Measurements from ENCODE around the gene MAGI1.
"Not testable (repeated sequence)": the region's sequence is repeated elsewhere in the genome, so short reads cannot be mapped to it uniquely, and the experiment has no call there.

Gene MAGI1

DNA sequence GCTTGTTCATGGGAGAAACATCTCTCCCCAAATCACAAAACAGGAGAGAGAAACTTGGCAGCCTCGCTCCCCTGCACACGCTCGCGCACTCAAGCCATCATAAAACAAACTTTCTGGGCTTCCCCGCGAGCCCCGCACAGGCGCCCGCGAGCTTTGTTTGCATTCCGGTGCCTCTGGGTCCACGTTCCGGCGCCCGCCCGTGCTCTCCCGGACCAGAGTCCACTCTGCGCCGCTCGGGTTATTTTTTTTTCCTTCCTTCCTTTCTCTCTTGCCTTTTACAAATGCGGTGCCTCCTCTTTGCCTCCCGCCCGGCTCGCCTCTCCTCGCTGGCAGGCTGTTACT, 363 bp downstream of the MAGI1 start:
- DNase-seq = no peak

- DNase-seq = no peak
Observed at GRCh38 chr3:66037986-66038369, 740 bp downstream of the MAGI1 start.

DNA sequence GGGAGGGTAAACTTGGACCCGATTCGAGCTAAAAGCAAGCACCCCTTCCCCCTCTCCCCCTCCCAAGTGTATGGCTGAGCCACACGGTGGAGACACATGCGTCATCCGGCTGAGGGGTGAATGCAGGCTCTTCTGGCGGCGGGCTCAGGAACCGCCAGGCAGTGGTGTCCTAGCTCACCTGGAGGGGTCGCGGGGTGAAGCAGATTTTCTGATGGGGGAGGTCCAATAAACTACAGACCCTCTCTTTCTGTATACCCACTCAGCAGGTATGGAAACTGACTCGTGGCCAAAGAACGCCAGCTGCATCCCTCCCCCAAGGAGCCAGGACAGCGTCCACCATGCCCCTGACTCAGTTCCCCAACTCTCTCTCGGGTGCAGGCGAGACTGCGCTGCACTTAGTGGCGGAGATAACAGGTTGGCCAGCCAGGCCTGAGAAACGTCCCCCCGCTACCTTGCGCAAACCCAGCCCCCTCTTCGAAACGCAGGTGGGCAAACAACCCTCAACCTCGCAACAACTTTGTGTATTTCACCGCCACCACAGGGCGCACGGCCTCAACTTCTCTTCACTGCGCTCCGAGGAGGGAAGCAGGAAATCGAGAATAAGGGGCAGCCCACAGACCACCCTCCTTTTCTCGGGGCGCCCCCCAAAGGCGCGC, 1.3 kb downstream of the MAGI1 start:
- DNase-seq = no peak

GRCh38 chr3:66036586-66037148, 2.1 kb downstream of the MAGI1 start:
- no peak for DNase-seq

DNA sequence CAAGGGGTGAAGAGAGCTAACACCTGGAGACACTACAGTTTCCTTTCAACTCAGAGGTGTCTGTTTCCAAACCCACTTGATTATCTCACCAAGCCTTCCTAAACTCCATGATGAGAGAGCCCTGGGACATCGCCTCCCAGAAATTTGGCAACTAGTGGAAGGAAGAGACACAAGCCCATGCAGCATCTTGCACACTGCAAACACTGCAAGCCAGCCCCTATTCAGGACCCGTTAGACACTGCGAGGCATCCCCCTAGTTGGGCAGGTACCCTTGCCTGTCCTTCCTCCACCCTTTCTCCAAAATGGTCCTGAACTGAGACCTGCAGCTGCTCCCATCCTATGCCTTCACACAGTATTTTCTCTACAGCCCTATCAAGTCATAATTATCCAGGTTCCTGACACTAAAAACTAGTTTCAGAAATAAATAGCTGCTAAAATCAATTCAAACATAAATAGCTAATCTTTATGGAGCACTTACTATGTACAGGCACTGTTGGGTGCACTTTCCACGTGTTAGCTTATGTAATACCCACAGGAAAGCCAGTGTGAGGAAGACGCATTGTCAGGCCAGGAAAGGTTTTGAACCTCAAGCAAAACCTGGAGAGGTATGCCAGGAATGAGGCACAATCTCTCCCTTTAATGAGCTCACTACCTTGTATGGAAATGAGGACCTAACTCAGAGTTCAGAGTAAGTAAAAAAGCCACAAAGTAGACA, 2.8 kb downstream of the MAGI1 start:
- no peak for DNase-seq

GRCh38 chr3:66033241-66034138, 5.2 kb downstream of the MAGI1 start:
- no peak for DNase-seq

DNA sequence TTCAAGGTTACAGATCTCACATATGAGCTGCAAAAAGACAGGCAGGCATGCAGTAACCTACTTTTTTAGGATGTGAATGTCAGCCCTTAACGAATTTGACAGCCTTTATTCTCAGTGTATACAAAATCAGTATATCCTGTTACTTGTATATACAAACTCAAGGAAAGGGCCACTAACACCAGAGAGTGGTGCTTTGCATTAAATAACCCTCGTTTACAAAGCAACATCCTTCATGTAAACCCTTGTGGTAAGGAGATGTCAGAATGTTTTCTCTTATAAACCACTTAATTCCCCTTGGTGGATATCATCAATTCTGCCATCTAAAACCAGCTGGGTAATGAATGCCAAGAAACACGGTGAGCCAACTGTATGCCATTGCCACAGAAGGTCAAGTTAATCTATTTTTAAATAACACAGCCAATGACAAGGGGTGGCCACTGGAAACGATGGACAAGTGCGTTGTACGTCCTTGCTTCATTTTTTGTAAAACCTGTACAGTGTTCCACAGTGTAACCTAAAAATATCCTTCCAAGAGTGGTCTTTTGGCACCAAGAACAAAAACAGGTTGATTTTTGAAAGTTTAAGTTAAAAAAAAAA, 7.5 kb downstream of the MAGI1 start:
- no peak for DNase-seq

- DNase-seq = no peak
Observed at GRCh38 chr3:66029443-66029842, 9.3 kb downstream of the MAGI1 start.

GRCh38 chr3:66029014-66029413, 9.7 kb downstream of the MAGI1 start:
- DNase-seq = no peak

DNA sequence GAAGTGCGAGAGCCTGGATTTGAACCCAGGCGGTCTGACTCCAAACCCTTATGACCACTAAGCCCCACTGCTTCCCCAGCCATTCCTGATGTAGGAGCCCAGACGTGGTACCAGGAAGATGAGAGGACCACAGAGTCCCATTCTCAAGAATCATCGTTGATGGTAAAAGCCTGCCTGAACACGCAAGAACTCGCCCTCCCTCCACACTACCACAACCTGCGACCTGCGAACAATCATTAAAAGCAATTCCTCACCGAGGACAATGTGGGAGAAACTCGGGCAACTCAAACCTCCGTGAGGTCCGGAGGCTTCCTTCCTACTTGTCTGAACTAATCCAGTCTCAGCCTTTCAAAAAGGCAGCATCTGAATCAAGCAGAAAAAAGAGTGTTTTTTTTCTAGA, 10.3 kb downstream of the MAGI1 start:
- DNase-seq = no peak

- not testable (repeated sequence) for DNase-seq
Observed at GRCh38 chr3:66027099-66027498, 11.6 kb downstream of the MAGI1 start.

DNA sequence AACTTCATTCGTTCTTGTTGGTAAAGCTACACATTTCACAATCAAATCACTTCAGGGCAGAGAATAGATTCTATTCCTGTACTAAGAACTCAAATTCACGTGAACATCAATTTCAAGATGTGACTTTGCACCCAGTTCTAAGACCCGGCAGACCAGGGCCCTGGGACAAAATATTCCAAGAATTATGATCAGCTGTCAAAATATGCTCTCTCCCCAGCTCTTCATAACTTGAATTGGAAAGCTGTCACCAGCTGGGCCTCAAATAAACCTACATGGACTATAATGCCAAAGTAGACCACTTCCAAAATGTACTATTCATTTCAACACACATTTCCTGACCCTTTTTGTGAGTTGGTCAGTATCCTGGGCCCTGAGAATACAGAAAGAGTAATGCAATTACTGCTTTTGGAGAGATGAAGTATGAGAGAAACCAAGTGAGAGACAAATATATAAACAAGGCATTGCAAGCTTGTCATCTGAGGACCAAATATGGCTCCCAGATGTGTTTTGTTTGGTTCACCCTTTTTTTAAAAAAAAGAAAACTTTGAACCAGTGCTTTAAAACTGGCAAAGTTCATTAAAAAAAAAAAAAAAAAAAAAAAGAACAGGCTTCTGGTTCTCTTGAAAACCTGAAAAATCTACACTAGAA, 14.9 kb downstream of the MAGI1 start:
- no peak for DNase-seq

- no peak for DNase-seq
Observed at GRCh38 chr3:66023229-66023628, 15.5 kb downstream of the MAGI1 start.

DNA sequence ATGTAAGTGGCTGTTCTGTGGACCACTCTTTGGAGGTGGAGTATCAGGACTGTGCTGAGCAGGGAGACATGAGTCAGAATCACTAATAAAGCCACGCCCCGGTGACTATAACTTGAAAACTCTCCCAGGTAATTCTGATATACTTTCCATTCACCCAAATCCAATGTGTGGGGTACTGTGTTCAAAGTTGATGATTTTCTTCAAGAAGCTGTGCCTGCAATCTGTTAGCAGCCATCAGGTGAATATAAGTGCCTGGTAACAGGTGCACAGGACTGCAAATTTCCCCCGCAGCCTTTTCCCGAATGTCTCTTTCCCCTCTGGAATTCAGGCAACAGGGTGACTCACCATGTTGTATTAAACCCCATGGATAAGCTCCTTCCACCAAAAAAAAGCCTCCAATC, 17.0 kb downstream of the MAGI1 start:
- DNase-seq = no peak

DNA sequence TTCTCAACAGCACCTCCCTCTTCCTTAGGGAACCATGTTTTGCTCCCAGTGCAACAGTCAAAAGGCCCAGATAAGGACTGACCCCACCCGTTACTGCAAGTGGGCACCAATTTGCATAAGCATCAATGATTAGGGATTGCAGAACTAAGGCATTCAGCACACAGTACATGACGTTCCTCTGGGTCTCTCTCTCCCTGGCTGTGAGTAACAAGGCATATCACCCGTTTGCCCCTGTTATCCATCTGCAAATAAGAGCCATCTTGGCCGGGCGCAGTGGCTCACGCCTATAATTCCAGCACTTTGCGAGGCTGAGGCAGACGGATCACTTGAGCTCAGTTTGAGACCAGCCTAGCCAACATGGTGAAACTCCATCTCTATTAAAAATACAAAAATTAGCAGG, 18.8 kb downstream of the MAGI1 start:
- no peak for DNase-seq

DNA sequence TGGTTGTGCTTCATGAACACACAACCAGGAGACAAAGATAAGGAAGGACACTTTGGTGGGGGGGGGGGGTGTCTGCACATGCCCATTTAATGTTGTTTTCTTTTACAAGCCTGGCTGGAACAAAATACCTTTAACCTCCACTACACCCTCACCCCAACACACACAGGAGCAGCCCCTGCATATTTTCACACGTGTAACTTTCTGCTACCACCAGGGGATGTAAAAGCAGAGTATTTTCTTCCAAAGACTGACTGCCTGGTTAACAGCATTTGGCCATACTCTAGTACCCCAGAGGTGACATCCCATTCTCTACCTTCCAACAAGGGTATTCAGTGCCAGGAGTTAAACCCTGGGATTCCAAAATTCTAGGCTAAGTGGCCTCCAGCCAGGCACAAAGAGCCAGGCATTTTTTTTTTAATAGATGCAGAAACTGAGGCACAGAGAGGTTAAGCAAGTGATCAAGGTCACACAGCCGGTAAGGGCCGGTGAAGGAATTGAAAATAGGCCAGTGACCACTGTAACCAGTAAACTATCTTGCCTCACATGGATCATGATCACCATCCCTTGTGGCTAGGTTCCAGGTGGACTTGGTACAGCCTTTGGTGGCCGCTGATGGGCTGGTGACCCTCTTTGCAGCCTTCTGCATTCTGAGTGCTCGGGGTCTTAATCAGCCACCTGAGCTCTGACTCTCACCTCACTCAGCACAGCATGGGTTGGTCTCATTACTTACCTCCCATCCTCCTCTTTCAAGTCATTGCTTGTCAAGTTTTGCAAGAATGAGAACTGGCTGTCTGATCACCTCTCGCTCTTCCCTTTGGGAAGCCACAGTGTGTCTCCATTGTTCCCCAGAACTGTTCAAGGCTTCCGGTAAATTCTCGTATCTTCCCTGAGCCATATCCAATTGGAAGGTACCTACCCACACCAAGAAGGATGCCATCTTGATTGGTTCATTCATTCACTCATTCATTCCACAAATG, 20.4 kb downstream of the MAGI1 start:
- DNase-seq = no peak

DNA sequence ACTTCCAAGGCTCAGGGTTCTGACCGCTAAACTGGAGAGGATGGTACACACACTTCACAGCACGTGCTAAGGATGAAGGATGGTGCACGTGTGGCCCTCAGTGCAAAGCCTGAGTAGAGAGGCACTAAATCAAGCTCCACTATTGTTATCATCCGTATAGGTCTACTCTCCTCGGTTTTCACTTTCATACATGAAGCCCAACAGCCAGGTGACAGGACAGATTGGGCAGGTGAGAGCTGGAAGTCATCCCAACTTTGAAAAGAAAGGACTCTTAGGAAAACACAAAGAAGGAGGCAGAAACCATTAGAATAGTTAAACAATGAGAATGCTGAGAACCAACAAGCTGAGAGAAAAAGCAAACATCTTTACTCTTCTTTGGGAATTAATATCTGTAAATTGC, 21.1 kb downstream of the MAGI1 start:
- no peak for DNase-seq

- DNase-seq = no peak
Observed at GRCh38 chr3:66017084-66017483, 21.6 kb downstream of the MAGI1 start.

GRCh38 chr3:66015841-66016240, 22.9 kb downstream of the MAGI1 start:
- no peak for DNase-seq

DNA sequence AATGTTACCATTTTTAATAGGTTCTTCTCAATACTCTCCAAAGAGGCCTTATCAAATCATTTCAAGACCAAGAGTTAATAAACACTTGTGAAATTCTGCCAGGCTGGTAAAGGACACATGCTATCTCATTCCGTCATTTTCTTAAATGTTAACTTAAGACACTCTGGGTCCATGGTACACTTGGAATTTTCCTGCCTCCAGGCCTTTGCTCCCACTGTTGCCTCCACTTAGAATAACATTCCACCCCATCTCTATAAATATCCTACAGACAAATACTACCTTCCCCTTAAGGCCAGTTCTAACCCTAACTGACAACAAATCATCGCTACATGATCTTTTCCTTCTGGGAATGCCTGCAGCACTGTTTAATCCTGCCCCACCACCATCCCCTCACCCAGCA, 24.1 kb downstream of the MAGI1 start:
- no peak for DNase-seq

DNA sequence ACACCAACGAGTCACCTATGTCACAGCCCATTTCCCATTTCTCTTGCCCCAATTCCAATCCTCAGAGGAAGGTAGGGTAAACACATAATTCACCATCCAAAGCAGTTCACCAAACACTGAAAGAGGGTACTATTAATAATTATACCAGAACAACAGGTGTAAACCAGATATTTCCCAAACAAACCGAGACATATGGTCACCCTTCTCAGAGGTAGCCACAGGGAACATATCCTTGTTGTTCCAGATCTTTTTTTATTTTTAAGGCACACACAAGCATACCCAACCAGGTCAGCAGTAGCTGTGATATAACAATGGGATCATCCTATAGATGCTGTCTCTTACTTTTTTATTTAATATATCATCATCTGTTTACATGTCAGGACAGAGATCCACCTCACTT, 24.7 kb downstream of the MAGI1 start:
- DNase-seq = no peak
